ENCODE measurements around the gene GCLC.
A peak's percentile ranks its signal among the peaks of the same experiment; 100 is the strongest.

GCLC gene

GRCh38 chr6:53544470-53545308, at the start of gene GCLC:
Gene GCLC (minus strand): TSS chr6:53545101. CDS start chr6:53544645, 456 bp downstream.
- in situ Hi-C loops (cut with MboI; ENCODE audit: low pct_unique_long_range_greater_than_20kb, low sequenced_read_pairs, unreplicated experiment): no loop called here
- DNase-seq (ENCODE audit: low spot score): peak; percentile 93
- TF ChIP-seq CTCF (IDR thresholded peaks at IDR 0.05; ENCODE audit: extremely low read depth, insufficient read depth, missing control alignments): peak; percentile 72

- DNase-seq (ENCODE audit: low spot score): no peak
- TF ChIP-seq CTCF (IDR thresholded peaks at IDR 0.05; ENCODE audit: extremely low read depth, insufficient read depth, missing control alignments): no peak
- in situ Hi-C loops (cut with MboI; ENCODE audit: low pct_unique_long_range_greater_than_20kb, low sequenced_read_pairs, unreplicated experiment): no loop called here
Observed at GRCh38 chr6:53594596-53594995, 49.7 kb upstream of the GCLC start.

GRCh38 chr6:53593001-53593488, 48.1 kb upstream of the GCLC start:
- in situ Hi-C loops (cut with MboI; ENCODE audit: low pct_unique_long_range_greater_than_20kb, low sequenced_read_pairs, unreplicated experiment): no loop called here
- no peak for TF ChIP-seq CTCF (IDR thresholded peaks at IDR 0.05; ENCODE audit: extremely low read depth, insufficient read depth, missing control alignments)
- no peak for DNase-seq (ENCODE audit: low spot score)

GRCh38 chr6:53591873-53592272, 47.0 kb upstream of the GCLC start:
- in situ Hi-C loops (cut with MboI; ENCODE audit: low pct_unique_long_range_greater_than_20kb, low sequenced_read_pairs, unreplicated experiment): no loop called here

GRCh38 chr6:53588816-53589509, 44.1 kb upstream of the GCLC start:
- no peak for TF ChIP-seq CTCF (IDR thresholded peaks at IDR 0.05; ENCODE audit: extremely low read depth, insufficient read depth, missing control alignments)
- in situ Hi-C loops (cut with MboI; ENCODE audit: low pct_unique_long_range_greater_than_20kb, low sequenced_read_pairs, unreplicated experiment): no loop called here

More at GRCh38 chr6:53591873-53592272, 47.0 kb upstream of the GCLC start:
- DNase-seq (ENCODE audit: low spot score): no peak
- TF ChIP-seq CTCF (IDR thresholded peaks at IDR 0.05; ENCODE audit: extremely low read depth, insufficient read depth, missing control alignments): no peak

GRCh38 chr6:53587291-53587690, 42.4 kb upstream of the GCLC start:
- in situ Hi-C loops (cut with MboI; ENCODE audit: low pct_unique_long_range_greater_than_20kb, low sequenced_read_pairs, unreplicated experiment): no loop called here

More at GRCh38 chr6:53588816-53589509, 44.1 kb upstream of the GCLC start:
- no peak for DNase-seq (ENCODE audit: low spot score)

More at GRCh38 chr6:53587291-53587690, 42.4 kb upstream of the GCLC start:
- no peak for DNase-seq (ENCODE audit: low spot score)
- no peak for TF ChIP-seq CTCF (IDR thresholded peaks at IDR 0.05; ENCODE audit: extremely low read depth, insufficient read depth, missing control alignments)

All from GM13977 (cell line).